Esophagus muscularis mucosa (tissue), 4 donors: Measurements from ENCODE around the gene SUGP2. TPM values are rescaled to one million over a fixed set of nuclear protein-coding genes. Genes with fewer than 3 reads are reported as not detected.

ENCODE experiments used
- DNase-seq: peaks from one replicate; pipeline ENCODE4 v3.0.0-alpha.2; 2017; ENCODE audit errors: extremely low spot score
- H3K27ac ChIP-seq, 4 donors: fragments of 200-600 bp; sonication (generic); replicated peaks in 1 of 4; 1 replicate in 3 of 4; 2 replicates in 1 of 4; pipeline ENCODE4 v1.5.1; 2016 to 2019; ENCODE audit warnings: mild to moderate bottlenecking in 1 of 4
- H3K27me3 ChIP-seq, 4 donors: fragments of 200-600 bp; sonication (generic); one replicate each; pipeline versions ENCODE4 v1.5.1 to v1.6.0; 2016 to 2019
- H3K36me3 ChIP-seq, 4 donors: fragments of 200-600 bp; sonication (generic); one replicate each; pipeline ENCODE4 v1.5.1; 2016 to 2019
- H3K4me1 ChIP-seq, 4 donors: fragments of 200-600 bp; sonication (generic); one replicate each; pipeline ENCODE4 v1.5.1; 2016 to 2019
- H3K4me3 ChIP-seq, 4 donors: fragments of 200-600 bp; sonication (generic); 1 replicate in 2 of 4; 2 replicates in 2 of 4; pipeline ENCODE4 v1.5.1; 2016 to 2019; ENCODE audit warnings: mild to moderate bottlenecking in 4 of 4, moderate library complexity in 1 of 4
- H3K9me3 ChIP-seq, 4 donors: fragments of 200-600 bp; sonication (generic); 1 replicate in 3 of 4; 2 replicates in 1 of 4; pipeline ENCODE4 v1.5.1; 2016 to 2019
- EP300 ChIP-seq: sonication (generic); formaldehyde crosslinking; IDR thresholded peaks from one replicate; pipeline ENCODE4 v1.6.1; 2017; ENCODE audit warnings: antibody characterized with exemption
- POLR2A ChIP-seq: fragments of 450-650 bp; IDR thresholded peaks from one replicate; pipeline ENCODE4 v1.6.1; 2017; ENCODE audit warnings: antibody characterized with exemption, moderate library complexity, mild to moderate bottlenecking, low read depth
- POLR2AphosphoS5 ChIP-seq, 2 donors: sonication (generic); formaldehyde crosslinking; IDR thresholded peaks; one replicate each; pipeline ENCODE4 v1.6.1; 2017; ENCODE audit warnings: antibody characterized with exemption in 2 of 2
- WGBS: methylation state at CpG from one replicate; pipeline ENCODE4 v1.1.5; 2018; 5-methylcytosine and 5-hydroxymethylcytosine counted together
- intact Hi-C: fragments of 100-400 bp; cut with DNase I; formaldehyde crosslinking; loops from one replicate; pipeline ENCODE4 v1.15.1; 2023
- total RNA-seq, 4 donors: library from RNA; depleted of rRNA; stranded (reverse); fragments of >200 nt; gene quantifications; one replicate each; pipeline versions ENCODE4 v1.1.0 to v1.2.1, GENCODE V29; 2016
- TF ChIP-seq, protein P1 (sequence below), 3 experiments: fragments of 200-600 bp in 2 of 3; fragments of 450-650 bp in 1 of 3; sonication (generic) in 2 of 3; IDR thresholded peaks; one replicate each; pipeline ENCODE4 v1.5.1; 2017 to 2019; ENCODE audit warnings: antibody characterized with exemption in 3 of 3, mild to moderate bottlenecking in 2 of 3, moderate library complexity in 1 of 3

Gene SUGP2
- total RNA-seq, 4 donors from 2014 or later: 23.1 to 45.7 (median 32.0) TPM

DNA sequence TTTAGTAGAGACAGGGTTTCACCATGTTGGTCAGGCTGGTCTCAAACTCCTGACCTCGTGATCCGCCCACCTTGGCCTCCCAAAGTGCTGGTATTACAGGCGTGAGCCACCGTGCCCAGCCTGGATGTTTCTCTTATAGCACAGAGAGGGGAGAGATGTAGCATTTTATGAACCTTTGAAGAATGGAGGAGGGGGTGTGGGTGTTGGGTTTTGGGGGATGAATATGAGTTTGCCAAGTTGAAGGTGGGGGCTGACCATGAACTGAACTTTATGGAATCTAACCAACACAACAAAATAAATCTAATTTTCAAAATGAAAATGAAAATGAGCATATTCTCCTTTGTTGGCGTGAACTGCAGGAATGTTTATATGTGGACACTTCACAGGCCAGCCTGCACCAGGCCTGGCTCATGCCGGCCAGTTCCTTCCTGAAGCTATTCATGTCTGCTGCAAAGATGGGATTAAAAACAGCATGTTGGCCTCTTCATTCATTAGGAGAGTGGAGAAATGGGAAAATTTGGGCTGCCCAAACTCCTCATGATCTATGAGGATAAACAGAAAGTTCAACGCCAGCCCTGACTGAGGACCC is 52.8 kb downstream of the SUGP2 start:
- no peak overlapping the region for H3K4me3 ChIP-seq
- peaks cover 0 to 36% (median 0%) of the 10 kb centered on the region in 4 donors for H3K27me3 ChIP-seq
- intact Hi-C loops: loop anchor here (10.0 kb wide), 1 partner anchor 46 kb away; no protein-coding TSS in a partner anchor
- no peak overlapping the region for H3K27ac ChIP-seq
- peaks cover 0 to 8% (median 4%) of the 10 kb centered on the region in 4 donors for H3K4me1 ChIP-seq
- no peaks in the 10 kb centered on the region for H3K9me3 ChIP-seq
- no peak for DNase-seq
- no peaks in the 10 kb centered on the region for H3K36me3 ChIP-seq
- no peak for TF ChIP-seq EP300
- WGBS: 83% methylated on average over 7 of the region's 7 CpGs

DNA sequence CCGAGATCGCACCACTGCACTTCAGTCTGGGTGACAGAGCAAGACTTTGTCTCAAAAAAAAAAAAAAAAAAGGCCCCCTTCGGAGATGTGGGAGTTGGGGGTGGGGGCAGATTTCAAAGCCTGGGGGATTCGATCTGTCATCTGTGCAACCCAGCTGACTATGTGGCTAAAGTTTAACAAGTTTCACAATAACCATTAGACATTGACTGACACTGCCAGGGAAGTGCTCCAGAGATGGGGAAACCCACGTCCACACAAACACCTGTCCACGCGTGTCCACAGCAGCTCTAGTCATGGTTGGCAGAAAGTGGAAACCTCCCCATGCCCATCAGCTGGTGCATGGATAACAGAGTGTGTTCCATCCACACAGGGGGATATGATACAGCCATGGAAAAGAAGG is 54.7 kb downstream of the SUGP2 start:
- no peaks in the 10 kb centered on the region for H3K36me3 ChIP-seq
- intact Hi-C loops: no loop called here
- H3K9me3 ChIP-seq: no peaks in the 10 kb centered on the region
- no peak overlapping the region for H3K4me3 ChIP-seq
- TF ChIP-seq POLR2AphosphoS5 (IDR thresholded peaks at IDR 0.05): no peak
- TF ChIP-seq, protein P1, sequence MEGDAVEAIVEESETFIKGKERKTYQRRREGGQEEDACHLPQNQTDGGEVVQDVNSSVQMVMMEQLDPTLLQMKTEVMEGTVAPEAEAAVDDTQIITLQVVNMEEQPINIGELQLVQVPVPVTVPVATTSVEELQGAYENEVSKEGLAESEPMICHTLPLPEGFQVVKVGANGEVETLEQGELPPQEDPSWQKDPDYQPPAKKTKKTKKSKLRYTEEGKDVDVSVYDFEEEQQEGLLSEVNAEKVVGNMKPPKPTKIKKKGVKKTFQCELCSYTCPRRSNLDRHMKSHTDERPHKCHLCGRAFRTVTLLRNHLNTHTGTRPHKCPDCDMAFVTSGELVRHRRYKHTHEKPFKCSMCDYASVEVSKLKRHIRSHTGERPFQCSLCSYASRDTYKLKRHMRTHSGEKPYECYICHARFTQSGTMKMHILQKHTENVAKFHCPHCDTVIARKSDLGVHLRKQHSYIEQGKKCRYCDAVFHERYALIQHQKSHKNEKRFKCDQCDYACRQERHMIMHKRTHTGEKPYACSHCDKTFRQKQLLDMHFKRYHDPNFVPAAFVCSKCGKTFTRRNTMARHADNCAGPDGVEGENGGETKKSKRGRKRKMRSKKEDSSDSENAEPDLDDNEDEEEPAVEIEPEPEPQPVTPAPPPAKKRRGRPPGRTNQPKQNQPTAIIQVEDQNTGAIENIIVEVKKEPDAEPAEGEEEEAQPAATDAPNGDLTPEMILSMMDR (IDR thresholded peaks at IDR 0.05): no peak
- no peak for TF ChIP-seq POLR2A
- no peak for TF ChIP-seq EP300
- peaks cover 0 to 20% (median 0%) of the 10 kb centered on the region in 4 donors for H3K27me3 ChIP-seq
- 73% methylated on average over 7 of the region's 7 CpGs for WGBS
- no peak for DNase-seq
- H3K4me1 ChIP-seq: no peaks in the 10 kb centered on the region
- H3K27ac ChIP-seq: no peak overlapping the region

DNA sequence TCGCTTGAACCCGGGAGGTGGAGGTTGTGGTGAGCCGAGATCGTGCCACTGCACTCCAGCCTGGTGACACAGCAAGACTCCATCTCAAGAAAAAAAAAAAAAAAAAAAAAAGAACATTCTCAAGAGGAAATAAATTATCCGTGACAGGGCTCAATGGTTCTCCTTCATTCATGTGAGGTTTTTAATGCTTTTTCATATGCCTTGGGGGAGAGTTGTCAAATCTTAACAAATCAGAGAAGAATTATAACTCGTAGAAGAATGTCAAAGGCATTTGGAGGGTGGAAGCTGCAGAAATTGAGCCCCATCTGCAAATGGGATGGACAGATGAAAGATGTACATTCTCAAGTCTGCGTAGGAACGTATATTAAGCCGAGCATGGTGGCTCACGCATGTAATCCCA is 57.4 kb downstream of the SUGP2 start:
- 71% methylated on average over 10 of the region's 10 CpGs for WGBS
- TF ChIP-seq POLR2AphosphoS5 (IDR thresholded peaks at IDR 0.05) (no peak), POLR2A (no peak), EP300 (no peak)
- TF ChIP-seq, protein P1 (IDR thresholded peaks at IDR 0.05): no peak
- Histone ChIP-seq H3K36me3 (no peaks in the 10 kb centered on the region), H3K9me3 (no peaks in the 10 kb centered on the region), H3K4me3 (no peak overlapping the region), H3K27me3 (peaks cover 0 to 10% (median 0%) of the 10 kb centered on the region in 4 donors), H3K4me1 (peaks cover 0 to 12% (median 3%) of the 10 kb centered on the region in 4 donors), H3K27ac (no peak overlapping the region)
- no peak for DNase-seq
- intact Hi-C loops: no loop called here

- H3K9me3 ChIP-seq: no peaks in the 10 kb centered on the region
- no peaks in the 10 kb centered on the region for H3K36me3 ChIP-seq
- WGBS: 95% methylated on average over 3 of the region's 3 CpGs
- no peak for DNase-seq
- intact Hi-C loops: no loop called here
- H3K27ac ChIP-seq: no peak overlapping the region
- no peak overlapping the region for H3K4me3 ChIP-seq
- peaks cover 0 to 10% (median 0%) of the 10 kb centered on the region in 4 donors for H3K27me3 ChIP-seq
- TF ChIP-seq, protein P1 (IDR thresholded peaks at IDR 0.05): no peak
- TF ChIP-seq POLR2A: no peak
- TF ChIP-seq EP300: no peak
- TF ChIP-seq POLR2AphosphoS5 (IDR thresholded peaks at IDR 0.05): no peak
- H3K4me1 ChIP-seq: peaks cover 4 to 14% (median 5%) of the 10 kb centered on the region in 4 donors
Observed at GRCh38 chr19:18975011-18975410, 58.3 kb downstream of the SUGP2 start.

DNA sequence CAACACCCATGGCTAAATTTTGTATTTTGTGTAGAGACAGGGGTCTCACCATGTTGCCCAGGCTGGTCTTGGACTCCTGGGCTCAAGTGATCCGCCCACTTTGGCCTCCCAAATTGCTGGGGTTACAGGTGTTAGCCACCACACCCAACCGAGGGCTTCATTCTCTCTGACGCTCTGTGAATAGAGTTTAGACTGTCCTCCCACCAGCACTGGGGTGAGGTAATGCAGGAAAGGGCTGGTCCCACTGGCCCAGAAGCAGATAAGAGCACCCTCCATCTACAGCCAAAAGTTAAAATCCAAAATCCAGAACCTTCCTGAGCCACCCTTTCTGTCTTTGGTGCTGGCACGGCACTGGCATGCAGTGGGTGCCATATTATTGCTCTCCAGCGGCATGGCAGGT is 60.5 kb downstream of the SUGP2 start:
- Histone ChIP-seq H3K4me3 (no peak overlapping the region), H3K9me3 (no peaks in the 10 kb centered on the region), H3K36me3 (no peaks in the 10 kb centered on the region), H3K4me1 (peaks cover 11 to 27% (median 13%) of the 10 kb centered on the region in 4 donors), H3K27me3 (peaks cover 0 to 5% (median 0%) of the 10 kb centered on the region in 4 donors), H3K27ac (peak overlapping the region in 1 of 4 donors; percentile 48)
- no peak for TF ChIP-seq POLR2AphosphoS5 (IDR thresholded peaks at IDR 0.05)
- TF ChIP-seq, protein P1 (IDR thresholded peaks at IDR 0.05): no peak
- no peak for TF ChIP-seq POLR2A
- TF ChIP-seq EP300: no peak
- intact Hi-C loops: no loop called here
- DNase-seq: no peak
- WGBS: 70% methylated on average over 3 of the region's 5 CpGs
